GM12872 (cell line): ENCODE measurements around the gene KCNE1.

Experiments used
- TF ChIP-seq, protein P1 (sequence below): IDR thresholded peaks from 3 replicates; pipeline ENCODE4 v1.5.1; 2011; ENCODE audit warnings: low read depth, mild to moderate bottlenecking, low read length, moderate library complexity; ENCODE audit not compliant: insufficient read depth

Gene KCNE1

GRCh38 chr21:34519694-34520093 is 7.7 kb upstream of the KCNE1 start:
- TF ChIP-seq, protein P1, sequence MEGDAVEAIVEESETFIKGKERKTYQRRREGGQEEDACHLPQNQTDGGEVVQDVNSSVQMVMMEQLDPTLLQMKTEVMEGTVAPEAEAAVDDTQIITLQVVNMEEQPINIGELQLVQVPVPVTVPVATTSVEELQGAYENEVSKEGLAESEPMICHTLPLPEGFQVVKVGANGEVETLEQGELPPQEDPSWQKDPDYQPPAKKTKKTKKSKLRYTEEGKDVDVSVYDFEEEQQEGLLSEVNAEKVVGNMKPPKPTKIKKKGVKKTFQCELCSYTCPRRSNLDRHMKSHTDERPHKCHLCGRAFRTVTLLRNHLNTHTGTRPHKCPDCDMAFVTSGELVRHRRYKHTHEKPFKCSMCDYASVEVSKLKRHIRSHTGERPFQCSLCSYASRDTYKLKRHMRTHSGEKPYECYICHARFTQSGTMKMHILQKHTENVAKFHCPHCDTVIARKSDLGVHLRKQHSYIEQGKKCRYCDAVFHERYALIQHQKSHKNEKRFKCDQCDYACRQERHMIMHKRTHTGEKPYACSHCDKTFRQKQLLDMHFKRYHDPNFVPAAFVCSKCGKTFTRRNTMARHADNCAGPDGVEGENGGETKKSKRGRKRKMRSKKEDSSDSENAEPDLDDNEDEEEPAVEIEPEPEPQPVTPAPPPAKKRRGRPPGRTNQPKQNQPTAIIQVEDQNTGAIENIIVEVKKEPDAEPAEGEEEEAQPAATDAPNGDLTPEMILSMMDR = no peak

GRCh38 chr21:34519016-34519415 is 7.0 kb upstream of the KCNE1 start:
- TF ChIP-seq, protein P1 = no peak

DNA sequence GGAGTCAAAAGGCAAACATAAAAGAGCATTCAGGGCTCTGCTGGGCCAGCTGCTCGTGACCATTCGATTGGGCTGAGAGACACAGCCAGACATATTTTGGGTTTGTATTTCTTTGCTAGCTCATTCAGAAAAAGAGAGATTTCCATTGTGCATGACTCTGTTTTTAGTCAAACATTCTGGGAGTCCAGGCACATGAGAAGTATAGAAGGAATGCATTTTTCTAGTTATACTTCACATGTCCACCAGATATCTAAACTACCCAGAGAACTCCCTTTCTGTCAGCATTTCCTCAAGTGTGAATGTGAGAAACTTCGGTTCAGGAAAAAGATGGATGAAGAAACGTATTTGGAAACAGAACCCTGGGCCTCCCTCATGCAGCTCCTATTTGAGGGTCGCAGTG is 6.3 kb upstream of the KCNE1 start:
- TF ChIP-seq, protein P1 = no peak

- TF ChIP-seq, protein P1 = peak; percentile 33; the same call in 1 of the 3 replicates
Measured at GRCh38 chr21:34517491-34518245, 5.7 kb upstream of the KCNE1 start.

DNA sequence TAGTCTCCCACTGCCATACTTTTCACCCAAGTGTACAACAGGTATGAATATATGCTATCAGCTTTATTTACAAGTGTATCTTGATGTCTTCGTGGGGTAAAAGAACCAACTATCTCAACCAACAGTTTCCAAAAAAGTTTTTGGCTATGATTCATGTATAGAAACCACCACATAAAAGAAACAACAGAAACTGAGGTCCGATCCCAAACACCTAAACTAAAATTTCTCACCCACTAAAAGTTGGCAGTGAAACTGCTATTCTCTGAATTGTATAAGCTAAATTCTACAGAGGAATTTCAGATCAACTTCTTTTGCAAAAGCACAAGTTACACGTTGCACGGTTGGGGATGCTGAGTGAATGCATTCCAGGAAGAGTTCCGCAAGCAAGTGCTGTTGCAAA is 5.0 kb upstream of the KCNE1 start:
- TF ChIP-seq, protein P1 = no peak

GRCh38 chr21:34514576-34515115 is 2.6 kb upstream of the KCNE1 start:
- TF ChIP-seq, protein P1 = no peak

- TF ChIP-seq, protein P1 = no peak
Measured at GRCh38 chr21:34513129-34513675, 1.2 kb upstream of the KCNE1 start.
